Mesenchymal stem cell (in vitro differentiated cells and primary cell): ENCODE measurements around the gene JPH3.

Experiments used
- DNase-seq: peaks from one replicate; pipeline ENCODE4 v3.0.0-alpha.2; 2013
- H2AFZ ChIP-seq: one replicate; pipeline ENCODE4 v1.6.1; 2013; ENCODE audit warnings: low read depth, mild to moderate bottlenecking, control low read depth, inconsistent platforms, low read length, moderate library complexity
- H2AK5ac ChIP-seq: 2 replicates; pipeline ENCODE4 v1.6.1; 2013; ENCODE audit warnings: low read length, moderate library complexity, mild to moderate bottlenecking, inconsistent platforms; ENCODE audit not compliant: severe bottlenecking
- H2BK120ac ChIP-seq: one replicate; pipeline ENCODE4 v1.6.1; 2013; ENCODE audit warnings: low read depth, mild to moderate bottlenecking, inconsistent platforms, low read length, moderate library complexity
- H2BK12ac ChIP-seq, 2 experiments: one replicate each; pipeline ENCODE4 v1.6.1; 2013; ENCODE audit warnings: inconsistent platforms in 2 of 2, low read length in 2 of 2, mild to moderate bottlenecking in 2 of 2, moderate library complexity in 2 of 2, control low read depth in 1 of 2
- H2BK15ac ChIP-seq: one replicate; pipeline ENCODE4 v1.6.1; 2013; ENCODE audit warnings: mild to moderate bottlenecking, low read depth, inconsistent platforms; ENCODE audit not compliant: poor library complexity, severe bottlenecking
- H2BK5ac ChIP-seq: 2 replicates; pipeline ENCODE4 v1.6.1; 2013; ENCODE audit warnings: low read depth, mild to moderate bottlenecking, low read length, control low read depth, inconsistent platforms; ENCODE audit not compliant: poor library complexity, severe bottlenecking
- H3K14ac ChIP-seq, 2 experiments: one replicate each; pipeline ENCODE4 v1.6.1; 2013; ENCODE audit warnings: inconsistent platforms in 2 of 2, low read length in 2 of 2, control low read depth in 1 of 2, mild to moderate bottlenecking in 1 of 2, moderate library complexity in 1 of 2
- H3K18ac ChIP-seq, 2 experiments: one replicate each; pipeline ENCODE4 v1.6.1; 2013; ENCODE audit warnings: inconsistent platforms in 2 of 2, low read length in 2 of 2, control low read depth in 1 of 2, low read depth in 1 of 2, mild to moderate bottlenecking in 1 of 2
- H3K23ac ChIP-seq, 2 experiments: one replicate each; pipeline ENCODE4 v1.6.1; 2013; ENCODE audit warnings: inconsistent platforms in 2 of 2, low read length in 2 of 2, mild to moderate bottlenecking in 2 of 2, moderate library complexity in 2 of 2, control low read depth in 1 of 2
- H3K27ac ChIP-seq: 2 replicates; pipeline ENCODE4 v1.5.1; 2013; ENCODE audit warnings: mild to moderate bottlenecking, moderate library complexity, low read length, control low read depth, inconsistent platforms; ENCODE audit not compliant: poor library complexity, severe bottlenecking
- H3K27me3 ChIP-seq, 2 experiments: 2 replicates each; pipeline versions ENCODE4 v1.6.1 to v1.7.0; 2013; ENCODE audit warnings: low read length in 2 of 2, mild to moderate bottlenecking in 2 of 2, moderate library complexity in 2 of 2, control low read depth in 1 of 2, inconsistent platforms in 1 of 2; ENCODE audit not compliant: control insufficient read depth in 1 of 2, insufficient read depth in 1 of 2
- H3K36me3 ChIP-seq, 2 experiments: 2 replicates each; pipeline versions ENCODE4 v1.6.1 to v1.7.0; 2013; ENCODE audit warnings: low read length in 2 of 2, control low read depth in 1 of 2, inconsistent platforms in 1 of 2, low read depth in 1 of 2, mild to moderate bottlenecking in 1 of 2; ENCODE audit not compliant: insufficient read depth in 2 of 2, control insufficient read depth in 1 of 2
- H3K4ac ChIP-seq, 2 experiments: one replicate each; pipeline ENCODE4 v1.6.1; 2013; ENCODE audit warnings: inconsistent platforms in 2 of 2, low read length in 2 of 2, mild to moderate bottlenecking in 2 of 2, moderate library complexity in 2 of 2, control low read depth in 1 of 2, low read depth in 1 of 2
- H3K4me1 ChIP-seq: 2 replicates; pipeline ENCODE4 v1.6.1; 2013; ENCODE audit warnings: low read depth, low read length, control low read depth; ENCODE audit not compliant: control insufficient read depth, insufficient read depth
- H3K4me2 ChIP-seq: 2 replicates; pipeline ENCODE4 v1.6.1; 2013; ENCODE audit warnings: low read length, mild to moderate bottlenecking, inconsistent platforms; ENCODE audit not compliant: poor library complexity, severe bottlenecking
- H3K4me3 ChIP-seq, 2 experiments: 2 replicates each; pipeline versions ENCODE4 v1.5.1 to v1.7.0; 2013; ENCODE audit warnings: low read length in 2 of 2, mild to moderate bottlenecking in 2 of 2, control low read depth in 1 of 2, low read depth in 1 of 2; ENCODE audit not compliant: insufficient read depth in 1 of 2
- H3K79me1 ChIP-seq: replicated peaks from 2 replicates; pipeline ENCODE4 v1.6.1; 2013; ENCODE audit warnings: mild to moderate bottlenecking, control low read depth, low read length, inconsistent platforms; ENCODE audit not compliant: poor library complexity, severe bottlenecking
- H3K9ac ChIP-seq: 2 replicates; pipeline ENCODE4 v1.7.0; 2013; ENCODE audit warnings: mild to moderate bottlenecking, low read length, moderate library complexity
- H3K9me3 ChIP-seq: 2 replicates; pipeline ENCODE4 v1.7.0; 2013; ENCODE audit warnings: mild to moderate bottlenecking, low read length; ENCODE audit not compliant: control insufficient read depth
- H4K8ac ChIP-seq: one replicate; pipeline ENCODE4 v1.6.1; 2013; ENCODE audit warnings: inconsistent platforms, mild to moderate bottlenecking, low read length, moderate library complexity
- H4K91ac ChIP-seq: one replicate; pipeline ENCODE4 v1.6.1; 2013; ENCODE audit warnings: mild to moderate bottlenecking, low read length, inconsistent platforms
- WGBS: methylation state at CpG from one replicate; pipeline ENCODE4 v1.1.7; 2013; ENCODE audit warnings: mixed read lengths; 5-methylcytosine and 5-hydroxymethylcytosine counted together

Gene JPH3

GRCh38 chr16:87622756-87623319, 20.5 kb downstream of the JPH3 start:
- H2BK120ac ChIP-seq, result no peak overlapping the region
- no peak overlapping the region for H3K4ac ChIP-seq
- no peak overlapping the region for H3K23ac ChIP-seq
- no peak overlapping the region for H3K4me2 ChIP-seq
- 84% methylated on average over 10 of the region's 10 CpGs for WGBS
- H3K4me1 ChIP-seq, result peaks cover 9% of the 10 kb centered on the region
- no peaks in the 10 kb centered on the region for H3K79me1 ChIP-seq
- no peaks in the 10 kb centered on the region for H3K9me3 ChIP-seq
- no peak overlapping the region for H3K18ac ChIP-seq
- H3K27me3 ChIP-seq, result peaks cover 55 to 87% of the 10 kb centered on the region in 2 experiments
- H4K91ac ChIP-seq, result no peak overlapping the region
- H4K8ac ChIP-seq, result no peak overlapping the region
- no peak overlapping the region for H3K27ac ChIP-seq
- no peak overlapping the region for H2AK5ac ChIP-seq
- no peak overlapping the region for H3K14ac ChIP-seq
- H2BK12ac ChIP-seq, result no peak overlapping the region
- no peak overlapping the region for H2AFZ ChIP-seq
- H2BK5ac ChIP-seq, result no peak overlapping the region
- DNase-seq, result no peak
- no peak overlapping the region for H3K4me3 ChIP-seq
- no peaks in the 10 kb centered on the region for H3K36me3 ChIP-seq
- H2BK15ac ChIP-seq, result no peak overlapping the region
- H3K9ac ChIP-seq, result no peak overlapping the region

- H4K8ac ChIP-seq, result no peak overlapping the region
- 85% methylated on average over 13 of the region's 13 CpGs for WGBS
These were observed 23.0 kb downstream of the JPH3 start for GRCh38 chr16:87625241-87625797.

GRCh38 chr16:87626401-87626800, 24.1 kb downstream of the JPH3 start:
- H2BK15ac ChIP-seq, result no peak overlapping the region
- WGBS, result 87% methylated on average over 14 of the region's 14 CpGs

More at GRCh38 chr16:87625241-87625797, 23.0 kb downstream of the JPH3 start:
- H3K4me3 ChIP-seq, result no peak overlapping the region
- H2AK5ac ChIP-seq, result no peak overlapping the region
- H3K14ac ChIP-seq, result no peak overlapping the region
- no peak overlapping the region for H3K27ac ChIP-seq
- peaks cover 48 to 78% of the 10 kb centered on the region in 2 experiments for H3K27me3 ChIP-seq
- H2BK120ac ChIP-seq, result no peak overlapping the region
- no peak overlapping the region for H2BK12ac ChIP-seq
- H2BK15ac ChIP-seq, result no peak overlapping the region
- H3K4ac ChIP-seq, result no peak overlapping the region
- no peak overlapping the region for H2BK5ac ChIP-seq
- H3K79me1 ChIP-seq, result no peaks in the 10 kb centered on the region
- no peak overlapping the region for H4K91ac ChIP-seq
- no peaks in the 10 kb centered on the region for H3K9me3 ChIP-seq
- H3K4me2 ChIP-seq, result no peak overlapping the region
- H3K23ac ChIP-seq, result no peak overlapping the region
- no peak overlapping the region for H3K18ac ChIP-seq
- H3K9ac ChIP-seq, result no peak overlapping the region
- peaks cover 13% of the 10 kb centered on the region for H3K4me1 ChIP-seq
- DNase-seq, result no peak
- no peak overlapping the region for H2AFZ ChIP-seq
- H3K36me3 ChIP-seq, result no peaks in the 10 kb centered on the region

GRCh38 chr16:87626905-87627304, 24.6 kb downstream of the JPH3 start:
- no peak overlapping the region for H4K91ac ChIP-seq
- H3K9me3 ChIP-seq, result peaks cover 11% of the 10 kb centered on the region
- H3K14ac ChIP-seq, result no peak overlapping the region
- no peaks in the 10 kb centered on the region for H3K79me1 ChIP-seq
- H3K4me3 ChIP-seq, result no peak overlapping the region
- no peak overlapping the region for H2BK12ac ChIP-seq
- no peak overlapping the region for H3K27ac ChIP-seq
- no peak overlapping the region for H3K4ac ChIP-seq
- no peak overlapping the region for H2AFZ ChIP-seq
- no peak for DNase-seq
- no peak overlapping the region for H2BK5ac ChIP-seq
- no peak overlapping the region for H2AK5ac ChIP-seq
- peaks cover 13% of the 10 kb centered on the region for H3K4me1 ChIP-seq
- no peak overlapping the region for H2BK120ac ChIP-seq
- WGBS, result 68% methylated on average over 6 of the region's 6 CpGs
- H3K9ac ChIP-seq, result no peak overlapping the region
- H2BK15ac ChIP-seq, result no peak overlapping the region
- no peaks in the 10 kb centered on the region for H3K36me3 ChIP-seq
- no peak overlapping the region for H4K8ac ChIP-seq
- no peak overlapping the region for H3K18ac ChIP-seq
- peaks cover 42 to 77% of the 10 kb centered on the region in 2 experiments for H3K27me3 ChIP-seq
- H3K4me2 ChIP-seq, result no peak overlapping the region
- H3K23ac ChIP-seq, result no peak overlapping the region

More at GRCh38 chr16:87626401-87626800, 24.1 kb downstream of the JPH3 start:
- Histone ChIP-seq H2BK5ac (no peak overlapping the region), H3K27ac (no peak overlapping the region), H3K9ac (no peak overlapping the region), H2AK5ac (no peak overlapping the region), H3K23ac (no peak overlapping the region), H3K18ac (no peak overlapping the region), H2BK12ac (no peak overlapping the region), H4K91ac (no peak overlapping the region), H4K8ac (no peak overlapping the region), H3K27me3 (peaks cover 45 to 78% of the 10 kb centered on the region in 2 experiments), H3K14ac (no peak overlapping the region), H3K4me2 (no peak overlapping the region), H2BK120ac (no peak overlapping the region), H3K36me3 (no peaks in the 10 kb centered on the region), H2AFZ (no peak overlapping the region), H3K4me3 (no peak overlapping the region), H3K4ac (no peak overlapping the region), H3K79me1 (no peaks in the 10 kb centered on the region), H3K4me1 (peaks cover 13% of the 10 kb centered on the region), H3K9me3 (peaks cover 9% of the 10 kb centered on the region)
- DNase-seq, result no peak
